BE2C (cell line): ENCODE results near the gene SLF2.

Experiments
- DNase-seq: peaks from one replicate; pipeline ENCODE4 v3.0.0-alpha.2; 2020
- H3K27me3 ChIP-seq: fragments of 250-450 bp; sonication (Bioruptor Pico); 2 replicates; pipeline ENCODE4 v1.5.1; 2020; ENCODE audit warnings: mild to moderate bottlenecking
- H3K36me3 ChIP-seq: fragments of 250-450 bp; sonication (Bioruptor Pico); 2 replicates; pipeline ENCODE4 v1.5.1; 2020; ENCODE audit warnings: mild to moderate bottlenecking
- H3K4me1 ChIP-seq: fragments of 250-450 bp; sonication (Bioruptor Pico); 2 replicates; pipeline ENCODE4 v1.5.1; 2020
- H3K4me3 ChIP-seq: 2 replicates; pipeline ENCODE4 v1.5.1; 2011; ENCODE audit warnings: low read depth, low read length
- H3K9me3 ChIP-seq: fragments of 250-450 bp; sonication (Bioruptor Pico); 2 replicates; pipeline ENCODE4 v1.5.1; 2020
- TF ChIP-seq, protein P1 (sequence below): IDR thresholded peaks from 2 replicates; pipeline ENCODE4 v1.5.1; 2012; ENCODE audit warnings: mild to moderate bottlenecking, low read depth, low read length

The SLF2 gene

DNA sequence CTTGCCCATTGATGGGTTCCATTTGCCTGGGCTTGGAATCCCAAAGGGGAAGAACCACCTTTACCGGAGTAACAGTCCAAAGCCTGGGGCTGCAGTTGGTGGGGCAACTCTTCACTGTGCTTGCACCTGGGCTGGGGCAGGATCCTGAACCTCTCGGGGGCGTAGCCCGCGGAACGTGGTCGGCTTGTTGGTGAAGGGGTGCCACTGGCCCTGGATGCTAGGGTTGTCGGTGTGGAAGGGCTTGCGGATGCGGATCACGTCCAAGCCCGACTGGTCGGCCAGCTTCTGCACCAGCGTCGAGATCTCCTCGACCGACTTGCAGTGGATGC, 73.8 kb downstream of the SLF2 start:
- Histone ChIP-seq H3K36me3 (peaks cover 38% of the 10 kb centered on the region), H3K27me3 (no peaks in the 10 kb centered on the region), H3K4me3 (peak overlapping the region; percentile 86), H3K9me3 (no peaks in the 10 kb centered on the region), H3K4me1 (0 out of 2 replicates have a peak, but pooled peaks cover 3% of the 10 kb centered on the region)
- TF ChIP-seq, protein P1, sequence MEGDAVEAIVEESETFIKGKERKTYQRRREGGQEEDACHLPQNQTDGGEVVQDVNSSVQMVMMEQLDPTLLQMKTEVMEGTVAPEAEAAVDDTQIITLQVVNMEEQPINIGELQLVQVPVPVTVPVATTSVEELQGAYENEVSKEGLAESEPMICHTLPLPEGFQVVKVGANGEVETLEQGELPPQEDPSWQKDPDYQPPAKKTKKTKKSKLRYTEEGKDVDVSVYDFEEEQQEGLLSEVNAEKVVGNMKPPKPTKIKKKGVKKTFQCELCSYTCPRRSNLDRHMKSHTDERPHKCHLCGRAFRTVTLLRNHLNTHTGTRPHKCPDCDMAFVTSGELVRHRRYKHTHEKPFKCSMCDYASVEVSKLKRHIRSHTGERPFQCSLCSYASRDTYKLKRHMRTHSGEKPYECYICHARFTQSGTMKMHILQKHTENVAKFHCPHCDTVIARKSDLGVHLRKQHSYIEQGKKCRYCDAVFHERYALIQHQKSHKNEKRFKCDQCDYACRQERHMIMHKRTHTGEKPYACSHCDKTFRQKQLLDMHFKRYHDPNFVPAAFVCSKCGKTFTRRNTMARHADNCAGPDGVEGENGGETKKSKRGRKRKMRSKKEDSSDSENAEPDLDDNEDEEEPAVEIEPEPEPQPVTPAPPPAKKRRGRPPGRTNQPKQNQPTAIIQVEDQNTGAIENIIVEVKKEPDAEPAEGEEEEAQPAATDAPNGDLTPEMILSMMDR = no peak
- no peak for DNase-seq

DNA sequence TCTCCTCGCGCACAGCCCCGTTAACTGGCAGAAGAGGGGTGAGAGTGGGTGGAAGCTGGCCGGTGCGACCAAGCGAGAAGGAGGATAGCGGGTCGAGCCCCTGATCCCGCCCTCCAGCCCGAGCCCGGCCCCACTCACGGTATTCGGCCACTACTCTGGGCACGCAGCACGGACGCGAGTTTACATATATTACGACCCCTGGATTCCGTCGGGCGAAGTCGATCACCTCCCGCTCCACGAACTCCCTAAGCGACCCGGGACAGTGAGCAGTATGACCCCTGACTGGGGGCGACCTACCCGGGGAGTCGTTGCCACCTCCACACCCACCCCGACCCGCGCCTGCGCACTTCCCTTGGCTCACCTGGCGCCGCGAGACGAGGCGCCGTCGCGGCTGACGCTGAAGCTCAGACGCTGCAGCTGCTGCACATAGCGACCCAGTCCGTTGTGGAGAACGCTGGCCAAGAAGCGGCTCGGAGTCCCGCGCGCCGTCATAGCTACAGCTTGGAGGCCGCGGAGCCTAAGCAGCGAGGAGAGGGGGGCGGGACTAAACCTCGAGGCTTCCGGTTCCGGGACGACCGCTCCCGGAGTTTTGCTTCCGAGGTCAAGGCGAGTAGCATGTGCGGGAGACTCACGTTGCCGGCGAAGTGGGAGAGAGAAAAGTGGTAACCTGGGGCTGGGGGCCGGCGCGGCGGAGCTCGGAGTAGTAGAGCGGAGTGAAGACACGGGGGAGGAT, 74.4 kb downstream of the SLF2 start, which contains the start of the genes MRPL43 and TWNK:
Gene MRPL43 (minus strand): TSS at position 546 of the 733 bp plus-strand sequence. CDS start 54 bp downstream, at position 492.
Gene TWNK (plus strand): TSS at position 592 of the 733 bp plus-strand sequence. CDS start 668 bp downstream, outside the sequence.
- H3K4me1 ChIP-seq = 0 out of 2 replicates have a peak, but pooled peaks cover 3% of the 10 kb centered on the region
- peak; percentile 84 for DNase-seq
- H3K4me3 ChIP-seq = peak within 1 kb of the TSS; percentile 86
- TF ChIP-seq, protein P1 = no peak
- H3K27me3 ChIP-seq = no peaks in the 10 kb centered on the region
- H3K9me3 ChIP-seq = no peaks in the 10 kb centered on the region
- peaks cover 38% of the 10 kb centered on the region for H3K36me3 ChIP-seq

DNA sequence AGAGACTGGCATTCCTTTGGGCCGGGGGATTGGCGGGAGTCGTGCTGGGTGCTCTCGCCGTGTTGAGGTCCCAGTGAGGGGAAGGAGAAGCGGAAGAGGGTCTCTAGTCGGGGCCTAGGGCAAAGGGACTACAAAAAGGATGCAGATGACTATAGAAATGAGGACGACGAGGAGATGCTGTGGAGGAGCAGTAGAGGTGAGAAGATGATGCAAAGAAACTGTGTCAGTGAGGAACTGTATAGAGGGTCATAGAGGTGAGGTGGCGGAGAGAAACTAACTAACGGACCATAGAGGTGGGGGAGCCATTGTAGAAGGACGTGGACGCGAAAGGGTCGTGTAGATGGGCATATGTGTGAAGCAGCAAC, 74.9 kb downstream of the SLF2 start:
- no peak for DNase-seq
- Histone ChIP-seq H3K27me3 (no peaks in the 10 kb centered on the region), H3K4me3 (peak overlapping the region; percentile 86), H3K4me1 (0 out of 2 replicates have a peak, but pooled peaks cover 3% of the 10 kb centered on the region), H3K9me3 (no peaks in the 10 kb centered on the region), H3K36me3 (peaks cover 38% of the 10 kb centered on the region)
- TF ChIP-seq, protein P1 = no peak

DNA sequence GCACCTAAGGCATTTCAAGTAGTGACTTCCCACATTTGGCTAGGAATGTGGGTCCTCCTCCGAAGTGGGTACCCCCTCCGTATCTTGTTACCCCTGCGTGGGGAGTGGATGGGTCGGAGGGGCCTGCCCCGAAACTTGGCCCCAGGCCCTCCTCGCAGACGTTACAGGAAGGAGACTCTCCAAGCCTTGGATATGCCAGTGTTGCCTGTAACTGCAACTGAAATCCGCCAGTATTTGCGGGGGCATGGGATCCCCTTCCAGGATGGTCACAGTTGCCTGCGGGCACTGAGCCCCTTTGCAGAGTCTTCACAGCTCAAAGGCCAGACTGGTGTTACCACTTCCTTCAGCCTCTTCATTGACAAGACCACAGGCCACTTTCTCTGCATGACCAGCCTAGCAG, 75.4 kb downstream of the SLF2 start:
- H3K4me3 ChIP-seq = peak overlapping the region; percentile 86
- no peaks in the 10 kb centered on the region for H3K27me3 ChIP-seq
- TF ChIP-seq, protein P1 = no peak
- DNase-seq = no peak
- H3K9me3 ChIP-seq = no peaks in the 10 kb centered on the region
- peaks cover 42% of the 10 kb centered on the region for H3K36me3 ChIP-seq
- 0 out of 2 replicates have a peak, but pooled peaks cover 3% of the 10 kb centered on the region for H3K4me1 ChIP-seq

DNA sequence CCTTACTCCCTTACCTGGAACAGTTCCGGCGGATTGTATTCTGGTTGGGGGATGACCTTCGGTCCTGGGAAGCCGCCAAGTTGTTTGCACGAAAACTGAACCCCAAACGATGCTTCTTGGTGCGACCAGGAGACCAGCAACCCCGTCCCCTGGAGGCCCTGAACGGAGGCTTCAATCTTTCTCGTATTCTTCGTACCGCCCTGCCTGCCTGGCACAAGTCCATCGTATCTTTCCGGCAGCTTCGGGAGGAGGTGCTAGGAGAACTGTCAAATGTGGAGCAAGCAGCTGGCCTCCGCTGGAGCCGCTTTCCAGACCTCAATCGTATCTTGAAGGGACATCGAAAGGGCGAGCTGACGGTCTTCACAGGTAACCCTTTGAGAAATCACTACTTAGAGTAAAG, 76.3 kb downstream of the SLF2 start:
- H3K9me3 ChIP-seq = no peaks in the 10 kb centered on the region
- peaks cover 52% of the 10 kb centered on the region for H3K36me3 ChIP-seq
- H3K4me3 ChIP-seq = no peak overlapping the region
- TF ChIP-seq, protein P1 = no peak
- H3K27me3 ChIP-seq = no peaks in the 10 kb centered on the region
- 0 out of 2 replicates have a peak, but pooled peaks cover 3% of the 10 kb centered on the region for H3K4me1 ChIP-seq
- DNase-seq = no peak
